Frontal cortex (tissue), 4 donors: Measurements from ENCODE around the gene LENEP. TPM values are rescaled to one million over a fixed set of nuclear protein-coding genes. Genes with fewer than 3 reads are reported as not detected.

ENCODE experiments used
- DNase-seq, 2 donors: peaks; one replicate each; pipeline ENCODE4 v3.0.0; 2012; ENCODE audit warnings: low spot score in 2 of 2
- FAIRE-seq: peaks from 2 replicates; lab custom pipeline; 2012; peaks lifted over from hg19 to GRCh38; lab: Jason Lieb, UNC
- total RNA-seq: library from RNA; depleted of rRNA; stranded (reverse); fragments of >200 nt; gene quantifications from one replicate; pipeline ENCODE4 v1.2.3, GENCODE V29; 2014
- donor health status: control.
- donor health status: control.
- donor health status: control.

Gene LENEP
- total RNA-seq, 1 donor from 2014 or later: 1.2 TPM

DNA sequence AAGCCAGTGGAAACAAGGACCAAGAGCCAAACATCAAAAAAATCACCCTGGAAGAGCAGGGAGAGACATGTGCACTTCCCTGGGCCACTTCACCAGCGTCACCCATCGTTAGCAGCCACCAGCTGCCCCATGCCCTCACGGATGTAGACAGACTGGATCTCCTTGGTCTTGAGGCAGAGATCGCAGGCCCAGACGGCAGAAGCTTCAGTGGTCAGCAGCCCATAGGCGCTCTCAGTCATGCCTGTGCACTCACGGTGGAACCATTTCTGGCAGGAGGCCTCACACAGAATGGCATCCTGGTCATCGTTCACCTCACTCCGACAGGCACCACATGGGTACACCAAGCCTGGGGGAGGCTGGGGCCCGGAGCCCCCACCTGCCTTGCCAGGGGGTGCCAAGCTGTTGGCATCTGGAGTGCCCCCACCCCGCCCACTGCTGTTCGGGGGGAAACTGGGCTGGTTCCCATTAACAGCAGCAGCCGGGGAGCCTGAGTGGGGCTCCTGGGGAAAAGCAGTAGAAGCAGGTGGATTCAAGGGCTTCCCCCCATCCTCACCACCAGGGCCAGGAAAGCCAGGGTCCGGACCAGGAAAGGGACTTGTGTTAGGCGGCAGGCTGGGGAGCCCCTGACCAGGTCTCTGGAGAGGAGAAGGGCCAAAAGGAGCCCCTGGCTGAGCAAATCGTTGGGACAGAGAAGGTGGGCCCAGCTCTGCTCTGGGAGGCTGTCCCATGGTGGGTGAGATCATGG, 34.5 kb upstream of the LENEP start:
- no peak for FAIRE-seq
- DNase-seq: no peak

DNA sequence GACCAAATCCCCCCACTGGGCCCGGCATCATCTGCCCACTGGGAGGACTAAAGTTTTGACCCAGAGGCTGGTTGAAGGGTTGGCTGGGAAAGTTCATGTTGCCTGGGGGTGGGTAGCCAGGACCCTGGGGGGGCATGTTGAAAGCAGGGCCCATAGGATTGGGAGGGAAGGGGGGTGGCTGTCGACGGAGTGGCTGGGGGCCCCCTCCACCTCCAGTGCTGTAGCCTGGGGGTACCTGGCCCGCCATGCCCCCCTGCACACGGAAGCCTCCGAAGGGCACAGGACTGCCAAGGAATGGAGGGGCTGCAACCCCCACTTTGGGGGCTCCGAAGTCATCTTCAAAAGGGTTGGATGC, 34.0 kb upstream of the LENEP start:
- FAIRE-seq: no peak
- DNase-seq: no peak

DNA sequence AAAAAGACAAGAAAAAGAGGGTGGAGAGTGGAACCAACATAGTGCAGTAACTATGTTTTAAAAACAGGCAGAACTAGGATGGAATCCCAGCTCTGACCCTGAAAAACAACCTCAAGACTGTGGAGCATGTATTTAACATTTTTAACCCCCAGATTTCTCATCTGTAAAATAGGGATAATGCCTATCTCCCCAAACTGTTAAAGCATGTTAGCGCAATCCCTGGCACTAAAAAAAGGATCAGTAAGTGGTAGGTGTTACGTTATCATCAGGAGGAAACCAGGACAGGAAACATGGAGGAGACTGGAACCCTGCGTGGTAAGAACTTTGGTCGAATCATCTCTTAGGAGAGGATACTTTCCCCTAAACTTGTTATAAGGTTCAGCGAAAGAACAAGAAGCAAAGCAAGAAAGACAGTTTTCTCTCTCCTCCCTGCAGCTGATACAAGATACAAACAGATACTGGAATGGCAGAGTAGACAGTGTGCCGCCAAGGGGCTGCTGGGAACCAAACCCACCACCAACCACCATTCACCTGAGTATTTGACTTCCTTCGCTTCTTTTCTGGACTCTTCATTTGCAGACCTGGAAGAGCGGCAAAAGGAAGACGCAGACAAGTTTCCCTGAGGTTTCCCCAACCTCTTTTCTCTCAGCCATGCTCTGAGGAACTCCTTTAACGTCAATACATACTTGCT, 32.8 kb upstream of the LENEP start:
- DNase-seq (no peak), FAIRE-seq (no peak)

DNA sequence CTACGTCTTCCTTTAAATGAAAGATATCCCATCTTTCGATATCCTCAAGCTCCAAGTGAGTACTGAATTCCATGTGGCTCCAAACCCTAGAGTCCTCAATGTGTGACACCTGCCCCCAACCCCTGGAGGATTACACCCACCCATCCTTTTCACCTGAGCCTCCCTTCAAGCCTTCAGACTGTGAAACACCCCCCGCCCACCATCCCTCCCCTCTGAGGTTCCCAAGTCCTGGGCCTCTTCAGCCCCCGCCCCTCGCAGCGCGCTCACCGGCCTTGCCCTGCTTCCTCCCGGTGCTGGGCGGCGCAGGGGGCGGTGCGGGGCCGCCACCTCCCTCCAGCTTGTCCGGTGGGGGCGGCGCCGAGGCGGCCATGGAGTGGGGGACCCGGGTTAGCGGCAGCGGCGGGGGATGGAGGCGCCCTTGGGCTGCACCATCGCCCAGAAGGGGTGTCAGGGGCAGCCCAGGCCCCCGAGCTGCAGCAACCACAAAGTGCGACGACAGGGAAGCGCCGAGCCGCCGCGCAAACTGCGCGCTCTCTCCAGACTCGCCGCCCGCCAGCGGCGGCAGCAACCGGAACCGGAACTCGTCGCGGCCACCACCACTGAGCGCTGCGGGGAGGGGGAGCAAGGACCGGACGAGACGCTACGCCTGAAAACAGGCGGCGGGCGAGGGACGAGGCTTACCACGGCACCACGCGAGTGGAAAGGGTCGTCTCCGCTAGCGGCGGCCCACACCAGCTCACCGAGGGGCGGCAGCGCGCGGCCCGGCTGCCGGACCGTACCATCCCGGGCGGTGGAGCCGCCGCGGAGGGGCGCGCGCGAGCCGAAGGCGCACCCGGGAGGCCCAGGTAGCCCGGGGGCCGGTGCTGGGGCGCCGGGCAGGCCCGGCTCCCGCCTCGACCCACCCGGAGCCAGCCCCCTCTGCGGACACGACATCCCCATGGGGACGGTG, 31.9 kb upstream of the LENEP start, which contains the start of gene PYGO2:
Gene PYGO2 (minus strand): TSS at position 576 of the 949 bp plus-strand sequence. CDS start 206 bp downstream, at position 370.
- FAIRE-seq: no peak
- DNase-seq: peak; percentile 89 to 92

DNA sequence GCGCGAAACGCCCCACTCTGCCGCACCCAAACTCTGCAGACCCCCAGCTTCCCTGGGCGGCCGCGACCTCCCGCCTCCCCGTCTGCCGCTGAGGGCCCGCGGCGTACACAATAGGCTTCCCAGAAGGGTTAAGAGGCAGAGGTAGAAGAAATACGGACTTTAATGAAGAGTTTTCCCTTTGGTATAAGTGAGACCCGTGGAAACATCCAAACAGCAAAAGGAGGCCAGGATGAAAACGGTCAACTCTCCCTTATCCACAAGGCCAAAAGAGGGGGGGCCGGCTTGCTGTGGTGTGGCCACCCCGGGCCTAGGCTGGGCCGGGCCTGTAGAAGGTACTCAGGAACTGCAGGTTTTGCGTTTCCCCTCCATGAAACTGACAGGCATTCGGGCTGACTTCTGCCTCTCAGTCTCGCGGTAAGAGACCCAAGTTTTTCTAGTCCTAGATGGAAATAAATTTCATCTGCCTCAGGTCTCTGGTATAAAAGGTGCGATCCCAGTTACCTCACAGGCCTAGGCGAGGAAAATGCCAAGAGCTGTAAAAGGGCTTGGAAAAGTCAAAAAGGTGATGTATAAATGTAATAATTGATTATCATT, 31.1 kb upstream of the LENEP start:
- peak in 1 of 2 donors; percentile 49 for DNase-seq
- FAIRE-seq: no peak

DNA sequence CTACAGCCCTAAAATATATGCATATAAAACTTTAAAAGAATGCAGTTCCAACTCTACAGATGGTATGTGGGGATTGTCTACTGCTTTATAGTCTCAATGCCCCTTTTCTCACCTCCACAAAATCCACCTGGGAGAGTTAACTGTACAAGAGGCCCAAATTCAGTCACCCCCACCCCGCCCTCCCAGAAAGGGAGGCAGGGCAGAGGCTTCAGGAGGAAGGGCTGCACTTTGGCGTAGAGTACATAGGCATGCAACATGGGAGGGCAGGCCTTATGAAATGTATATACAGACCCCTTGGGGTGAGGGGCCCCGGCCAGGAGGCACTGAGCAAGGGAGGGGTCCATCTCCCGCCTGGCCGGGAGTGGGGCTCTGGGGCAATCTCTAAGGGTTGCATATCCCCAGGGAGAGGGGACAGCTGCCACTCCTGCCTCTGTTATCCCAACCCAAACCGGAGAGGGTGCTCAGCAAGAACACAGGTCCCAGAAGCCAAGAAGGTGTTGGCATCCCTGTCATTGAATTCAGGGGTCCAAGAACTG, 30.5 kb upstream of the LENEP start:
- no peak for DNase-seq

DNA sequence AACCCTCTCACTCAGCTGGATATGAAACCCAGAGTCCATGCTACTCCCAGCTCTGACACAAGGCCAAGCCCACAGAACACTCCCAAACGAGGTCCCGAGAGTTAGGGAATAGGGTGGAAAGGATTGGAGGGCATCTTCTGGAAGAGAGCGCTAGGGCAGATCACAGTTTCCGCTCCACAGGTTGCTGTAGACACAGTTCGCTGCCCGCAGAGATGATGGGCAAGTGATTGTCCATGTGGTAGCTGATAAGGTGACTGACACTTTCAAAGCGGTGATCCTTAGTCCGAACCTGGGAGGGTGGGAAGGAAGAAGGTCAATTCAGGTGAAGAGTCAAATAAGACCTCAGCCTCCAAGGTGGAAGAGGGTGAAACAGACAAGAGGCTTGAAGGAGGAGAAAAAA, 29.7 kb upstream of the LENEP start:
- DNase-seq (no peak), FAIRE-seq (no peak)

More for the DNA sequence above, 30.5 kb upstream of the LENEP start:
- no peak for FAIRE-seq

DNA sequence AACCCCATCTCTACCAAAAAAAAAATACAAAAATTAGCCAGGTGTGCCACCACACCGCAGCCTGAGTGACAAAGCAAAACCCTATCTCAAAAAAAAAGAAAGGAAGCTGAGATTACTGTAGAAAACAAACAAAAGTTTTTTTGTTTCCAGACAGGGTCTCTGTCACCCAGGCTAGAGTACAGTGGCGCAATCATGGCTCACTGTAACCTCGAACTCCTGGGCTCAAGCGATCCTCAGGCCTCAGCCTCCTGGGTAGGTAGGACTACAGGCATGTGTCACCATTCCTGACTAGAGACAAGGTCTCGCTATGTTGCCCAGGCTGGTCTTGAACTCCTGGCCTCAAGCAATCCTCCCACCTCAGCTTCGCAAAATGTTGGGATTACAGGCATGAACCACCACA, 29.0 kb upstream of the LENEP start:
- DNase-seq (no peak), FAIRE-seq (no peak)

DNA sequence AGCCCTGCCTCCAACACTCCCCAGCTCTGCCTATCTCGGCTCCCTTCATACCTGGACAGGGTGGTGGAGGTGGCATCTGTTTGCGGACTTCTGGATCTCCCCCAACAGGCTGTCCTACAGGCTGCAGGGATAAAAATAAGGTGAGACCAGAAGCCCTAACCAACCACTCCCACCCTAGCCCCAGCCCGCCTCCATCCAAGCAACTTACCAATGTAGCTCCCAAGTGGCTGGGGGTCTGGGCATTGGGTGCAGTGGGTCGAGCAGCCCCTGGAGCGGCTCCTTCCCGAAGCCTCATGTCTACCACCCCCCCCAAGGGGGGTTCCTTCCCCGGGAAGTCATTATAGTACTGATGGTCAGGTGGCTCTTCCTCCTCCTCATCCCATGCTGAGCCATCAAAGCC, 27.3 kb upstream of the LENEP start:
- FAIRE-seq (no peak), DNase-seq (no peak)

DNA sequence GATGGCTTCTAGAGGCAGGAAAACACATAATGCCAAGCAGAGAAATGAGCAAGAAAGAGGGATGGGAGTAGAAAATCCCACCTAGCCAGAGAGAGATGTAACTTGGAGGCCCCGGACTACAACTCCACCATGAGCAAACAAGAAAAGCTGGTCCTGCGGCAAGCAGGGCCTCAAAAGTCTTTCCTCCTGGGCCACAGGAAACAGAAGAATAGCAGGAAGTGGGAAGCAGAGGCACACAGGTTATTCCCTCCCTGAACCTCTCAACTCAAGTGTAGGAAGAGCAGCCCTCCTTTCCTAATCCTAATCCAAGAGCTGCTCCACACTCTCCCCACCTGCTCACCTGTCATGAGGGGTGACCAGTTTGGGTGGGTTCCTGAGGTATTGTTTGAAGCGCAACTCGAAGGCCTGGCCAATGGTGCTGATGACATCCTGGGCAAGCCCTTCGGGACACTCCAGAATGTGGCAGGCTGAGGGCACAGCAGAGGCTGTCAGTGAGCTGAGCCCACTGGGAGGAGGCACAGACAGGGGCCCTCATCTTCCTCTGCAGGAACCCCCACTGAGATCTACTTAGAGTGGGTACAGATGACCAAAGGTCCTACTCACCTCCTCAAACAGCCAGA, 25.9 kb upstream of the LENEP start:
- DNase-seq: no peak
- no peak for FAIRE-seq

DNA sequence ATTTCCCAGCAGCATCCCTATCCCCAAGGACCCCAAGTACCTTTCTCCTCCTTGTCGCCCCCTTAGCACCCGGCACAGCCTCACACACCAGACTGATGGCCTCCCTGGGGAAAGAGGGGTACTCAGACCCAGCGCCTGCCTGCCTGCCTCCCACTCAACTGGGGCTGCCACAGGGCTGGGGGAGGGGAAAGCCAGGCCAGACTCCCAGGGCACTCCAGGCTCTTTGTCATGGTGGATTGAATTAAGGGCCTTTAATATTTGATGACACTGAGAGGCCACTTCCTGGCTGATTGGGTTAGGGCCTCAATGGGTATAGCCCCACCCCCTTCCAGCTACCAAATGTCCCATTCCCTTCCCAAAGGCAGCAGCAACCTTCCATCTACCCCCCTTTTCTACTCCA, 24.7 kb upstream of the LENEP start:
- no peak for DNase-seq
- FAIRE-seq: no peak

DNA sequence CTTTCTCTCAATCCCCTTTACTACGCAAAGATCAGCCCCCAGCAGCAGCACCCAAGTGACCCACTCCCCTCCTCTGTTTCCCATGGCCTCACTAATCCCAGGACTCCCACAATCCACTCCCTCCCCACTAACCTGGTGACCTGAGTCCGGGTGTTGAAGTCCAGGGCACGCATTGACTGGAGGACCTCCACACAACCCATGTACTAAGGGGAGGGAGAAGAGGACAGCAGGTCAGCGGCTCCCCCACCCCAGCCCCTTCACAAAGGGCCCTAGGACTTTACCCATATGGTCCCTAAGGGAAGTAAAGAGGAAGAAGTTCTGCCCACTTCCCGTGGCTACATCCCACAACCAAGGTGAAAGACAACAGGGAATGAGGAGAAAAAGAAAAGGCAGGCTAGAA, 24.1 kb upstream of the LENEP start:
- FAIRE-seq (no peak), DNase-seq (no peak)

DNA sequence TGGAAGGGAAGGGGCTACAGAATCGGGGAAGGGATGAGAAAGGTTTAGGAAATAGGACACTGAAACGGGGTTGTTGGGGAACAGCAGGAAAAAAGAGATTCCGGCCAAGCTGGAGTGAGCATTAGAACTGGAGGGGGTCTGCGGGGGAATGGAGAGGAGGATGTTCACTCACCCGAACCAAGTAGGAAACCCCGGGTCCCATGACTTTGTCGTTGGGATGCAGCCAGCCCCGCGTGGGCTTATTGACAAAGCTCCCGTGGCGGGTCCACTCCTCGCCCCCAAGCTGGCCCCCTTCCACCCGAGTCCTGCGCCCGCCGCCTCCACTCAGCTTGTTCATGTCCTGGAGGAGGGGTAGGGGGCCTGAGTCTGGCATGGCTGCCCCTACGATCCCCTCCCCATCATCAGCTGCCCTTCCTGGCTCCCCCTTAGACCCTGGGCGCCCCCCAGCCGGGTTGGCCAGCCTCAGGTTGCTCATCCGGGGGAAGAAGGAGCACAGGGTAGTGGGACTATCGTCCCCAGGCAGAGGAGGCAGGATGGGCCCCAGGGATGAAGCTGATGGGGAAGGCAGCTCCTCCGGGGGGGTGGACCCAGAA, 23.4 kb upstream of the LENEP start:
- DNase-seq (no peak), FAIRE-seq (no peak)

DNA sequence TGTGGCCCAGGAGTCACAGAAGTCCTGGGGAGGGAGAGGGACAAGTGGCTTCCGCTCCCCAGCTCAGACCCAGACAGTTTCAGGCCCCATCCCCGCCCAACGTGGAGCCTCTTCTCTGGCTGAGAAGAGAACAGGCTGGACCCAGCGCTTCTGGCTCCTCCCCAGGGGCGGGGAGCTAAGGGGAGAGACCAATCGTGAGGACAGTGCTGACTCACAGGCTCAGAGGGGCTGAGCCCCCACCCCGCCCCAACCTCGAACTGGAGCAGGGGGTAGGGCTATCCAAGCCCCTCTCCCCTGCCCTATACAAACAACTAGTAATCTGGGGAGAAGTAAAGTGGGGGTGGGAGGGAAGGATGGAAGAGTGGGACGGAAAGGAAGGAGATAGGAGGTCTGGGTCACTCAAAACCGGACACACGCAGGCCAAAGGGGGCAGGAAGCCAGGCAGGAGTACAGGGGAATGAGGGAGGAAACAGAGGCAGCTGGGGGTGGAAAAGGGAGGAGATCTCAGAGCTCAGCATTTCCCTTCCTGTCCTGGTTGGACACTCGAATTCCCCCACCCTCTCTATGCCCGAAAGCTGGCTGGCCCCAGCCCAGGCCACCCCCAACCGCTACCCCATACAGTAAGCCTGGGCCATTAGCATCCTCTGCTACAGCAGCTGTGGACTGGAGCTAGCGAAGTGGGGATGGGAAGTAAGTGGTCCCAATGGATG, 22.6 kb upstream of the LENEP start, which contains the start of gene SHC1:
Gene SHC1 (minus strand): TSS at position 117 of the 710 bp plus-strand sequence. CDS start 221 bp downstream, outside the sequence.
- DNase-seq (peak; percentile 63 to 92), FAIRE-seq (no peak)

DNA sequence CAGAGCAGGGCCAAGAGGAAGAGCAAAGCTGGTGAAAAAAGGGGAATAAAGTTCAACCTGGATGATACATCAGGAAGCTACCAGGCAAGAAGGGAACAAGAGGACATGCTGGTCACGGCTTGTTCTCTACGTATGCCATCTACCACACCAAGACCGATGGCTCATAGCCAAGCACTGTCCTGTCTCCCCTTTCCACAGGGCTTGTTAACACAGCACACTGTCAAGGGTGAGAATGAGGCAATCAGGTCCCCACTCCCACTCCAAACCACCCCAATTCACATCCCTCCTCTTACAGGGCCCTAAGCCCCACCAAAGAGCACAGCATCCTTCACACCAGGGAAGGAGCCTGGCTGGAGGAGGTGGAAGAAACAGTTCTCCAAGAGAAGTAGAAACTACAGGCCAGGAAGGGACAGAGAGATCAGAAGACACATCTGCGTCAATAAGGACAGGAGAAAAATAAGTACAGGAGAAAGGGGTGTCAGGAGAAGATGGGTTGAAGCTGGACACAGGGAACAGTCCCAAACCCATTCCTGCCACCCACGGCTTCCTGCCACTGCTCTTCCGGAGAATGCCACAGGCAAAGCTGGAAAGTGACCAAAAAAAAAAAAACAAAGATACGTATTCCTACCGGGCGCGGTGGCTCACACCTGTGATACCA, 21.9 kb upstream of the LENEP start:
- FAIRE-seq (no peak), DNase-seq (no peak)

DNA sequence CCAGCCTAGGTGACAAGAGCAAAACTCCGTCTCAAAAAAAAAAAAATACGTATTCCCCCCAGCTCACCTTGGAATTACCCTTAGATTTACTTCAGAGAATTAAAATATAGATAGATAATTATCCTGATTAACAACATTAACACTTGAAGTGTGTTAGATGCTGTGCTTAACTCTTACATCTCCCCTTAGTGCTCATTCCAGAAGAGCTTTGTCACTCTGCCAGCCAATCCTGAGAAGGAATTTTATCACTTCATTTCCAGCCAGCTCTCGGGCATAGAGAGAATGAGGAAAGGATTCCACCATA, 21.2 kb upstream of the LENEP start:
- no peak for DNase-seq
- FAIRE-seq: no peak

DNA sequence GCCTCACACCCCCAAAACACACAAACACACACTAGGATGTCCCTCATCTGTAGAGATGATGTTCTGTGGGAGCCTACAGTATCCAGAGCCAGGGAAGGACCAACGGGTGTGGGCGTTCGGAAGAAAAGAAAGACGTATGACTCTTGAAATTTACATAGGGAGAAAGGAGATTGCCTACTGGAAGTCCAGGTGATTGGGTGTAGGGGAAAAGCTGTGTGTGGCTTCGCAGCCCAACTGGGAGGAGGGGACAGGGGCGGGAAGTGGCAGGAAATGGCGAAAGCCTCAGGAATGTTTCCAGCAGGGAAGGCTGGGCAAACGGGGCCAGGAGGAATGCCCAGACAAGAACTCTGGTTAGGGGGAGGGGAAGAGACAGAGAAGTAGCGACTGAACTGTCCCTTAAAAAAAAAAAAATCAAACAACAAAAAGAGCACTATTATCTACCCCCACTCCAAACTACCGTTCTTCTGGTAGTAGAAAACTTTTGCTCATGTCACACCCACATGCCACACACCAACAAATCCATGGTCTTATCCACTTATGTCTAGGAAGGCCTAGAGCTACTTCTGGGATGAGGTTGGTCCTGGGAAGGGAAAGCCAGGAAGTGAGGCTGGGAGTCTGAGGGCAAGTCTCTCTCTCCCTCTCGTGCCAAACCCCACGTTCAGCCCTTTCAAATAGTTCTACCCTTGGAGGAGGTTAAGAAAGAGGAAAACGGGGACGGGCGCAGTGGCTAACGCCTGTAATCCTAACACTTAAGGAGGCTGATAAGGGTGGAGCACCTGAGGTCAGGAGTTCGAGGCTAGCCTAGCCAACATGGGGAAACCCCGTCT, 20.7 kb upstream of the LENEP start:
- DNase-seq (no peak), FAIRE-seq (no peak)
